ENCODE measurements around the gene RALGPS1.

Gene RALGPS1

DNA sequence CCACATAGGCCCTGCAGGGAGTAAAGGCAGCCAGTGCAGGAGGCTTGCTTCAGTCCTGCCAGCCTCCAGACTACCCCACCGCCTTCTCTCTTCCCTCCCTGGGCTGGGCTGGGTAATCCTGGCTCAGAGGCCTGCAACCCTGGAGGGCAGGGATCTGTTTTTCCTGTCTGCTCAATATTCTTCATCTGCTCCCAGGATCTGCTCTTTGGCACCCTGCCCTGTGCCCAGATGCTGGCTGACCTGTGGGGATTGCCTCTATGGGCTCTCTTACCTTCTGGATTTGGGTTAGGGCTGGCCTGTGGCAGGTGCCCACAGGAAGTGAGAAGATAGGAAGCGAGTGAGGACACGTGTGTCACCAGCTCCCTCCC lies 215.1 kb downstream of the RALGPS1 start:
- no peak overlapping the region for H3K4me3 ChIP-seq (ENCODE audit: low read depth, low read length)
- no peak for DNase-seq (ENCODE audit: low read depth)
- TF ChIP-seq MYC (IDR thresholded peaks at IDR 0.05; ENCODE audit: low read depth, low read length) (no peak), POLR2A (IDR thresholded peaks at IDR 0.05; ENCODE audit: extremely low read depth, insufficient read length) (no peak)
- TF ChIP-seq, protein P1, sequence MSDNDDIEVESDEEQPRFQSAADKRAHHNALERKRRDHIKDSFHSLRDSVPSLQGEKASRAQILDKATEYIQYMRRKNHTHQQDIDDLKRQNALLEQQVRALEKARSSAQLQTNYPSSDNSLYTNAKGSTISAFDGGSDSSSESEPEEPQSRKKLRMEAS (IDR thresholded peaks at IDR 0.05; ENCODE audit: low read depth, low read length), result no peak
- TF ChIP-seq, protein P2, sequence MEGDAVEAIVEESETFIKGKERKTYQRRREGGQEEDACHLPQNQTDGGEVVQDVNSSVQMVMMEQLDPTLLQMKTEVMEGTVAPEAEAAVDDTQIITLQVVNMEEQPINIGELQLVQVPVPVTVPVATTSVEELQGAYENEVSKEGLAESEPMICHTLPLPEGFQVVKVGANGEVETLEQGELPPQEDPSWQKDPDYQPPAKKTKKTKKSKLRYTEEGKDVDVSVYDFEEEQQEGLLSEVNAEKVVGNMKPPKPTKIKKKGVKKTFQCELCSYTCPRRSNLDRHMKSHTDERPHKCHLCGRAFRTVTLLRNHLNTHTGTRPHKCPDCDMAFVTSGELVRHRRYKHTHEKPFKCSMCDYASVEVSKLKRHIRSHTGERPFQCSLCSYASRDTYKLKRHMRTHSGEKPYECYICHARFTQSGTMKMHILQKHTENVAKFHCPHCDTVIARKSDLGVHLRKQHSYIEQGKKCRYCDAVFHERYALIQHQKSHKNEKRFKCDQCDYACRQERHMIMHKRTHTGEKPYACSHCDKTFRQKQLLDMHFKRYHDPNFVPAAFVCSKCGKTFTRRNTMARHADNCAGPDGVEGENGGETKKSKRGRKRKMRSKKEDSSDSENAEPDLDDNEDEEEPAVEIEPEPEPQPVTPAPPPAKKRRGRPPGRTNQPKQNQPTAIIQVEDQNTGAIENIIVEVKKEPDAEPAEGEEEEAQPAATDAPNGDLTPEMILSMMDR (IDR thresholded peaks at IDR 0.05; ENCODE audit: low read depth, low read length), result no peak

DNA sequence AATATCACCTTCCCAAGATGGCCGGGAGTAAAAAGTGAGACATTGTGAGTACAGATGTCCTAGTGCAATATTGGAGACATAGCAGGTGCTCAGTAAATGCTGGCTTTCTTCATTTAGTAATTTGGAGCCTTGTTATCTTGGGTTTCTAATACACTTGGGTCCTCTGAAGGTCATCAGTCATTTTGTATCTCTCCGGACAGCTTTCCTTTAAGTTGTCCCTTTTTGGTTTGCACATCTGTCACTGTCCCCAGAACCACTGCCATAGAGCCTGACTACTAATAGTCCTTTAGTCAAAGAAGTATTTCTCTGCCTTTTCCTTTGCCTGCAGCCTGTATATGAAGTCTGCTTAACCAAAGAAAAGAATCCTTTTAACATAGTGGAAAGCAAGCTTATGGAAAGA lies 215.7 kb downstream of the RALGPS1 start:
- TF ChIP-seq, protein P2 (IDR thresholded peaks at IDR 0.05; ENCODE audit: low read depth, low read length), result no peak
- TF ChIP-seq MYC (IDR thresholded peaks at IDR 0.05; ENCODE audit: low read depth, low read length), result no peak
- no peak for TF ChIP-seq POLR2A (IDR thresholded peaks at IDR 0.05; ENCODE audit: extremely low read depth, insufficient read length)
- TF ChIP-seq, protein P1 (IDR thresholded peaks at IDR 0.05; ENCODE audit: low read depth, low read length), result no peak

DNA sequence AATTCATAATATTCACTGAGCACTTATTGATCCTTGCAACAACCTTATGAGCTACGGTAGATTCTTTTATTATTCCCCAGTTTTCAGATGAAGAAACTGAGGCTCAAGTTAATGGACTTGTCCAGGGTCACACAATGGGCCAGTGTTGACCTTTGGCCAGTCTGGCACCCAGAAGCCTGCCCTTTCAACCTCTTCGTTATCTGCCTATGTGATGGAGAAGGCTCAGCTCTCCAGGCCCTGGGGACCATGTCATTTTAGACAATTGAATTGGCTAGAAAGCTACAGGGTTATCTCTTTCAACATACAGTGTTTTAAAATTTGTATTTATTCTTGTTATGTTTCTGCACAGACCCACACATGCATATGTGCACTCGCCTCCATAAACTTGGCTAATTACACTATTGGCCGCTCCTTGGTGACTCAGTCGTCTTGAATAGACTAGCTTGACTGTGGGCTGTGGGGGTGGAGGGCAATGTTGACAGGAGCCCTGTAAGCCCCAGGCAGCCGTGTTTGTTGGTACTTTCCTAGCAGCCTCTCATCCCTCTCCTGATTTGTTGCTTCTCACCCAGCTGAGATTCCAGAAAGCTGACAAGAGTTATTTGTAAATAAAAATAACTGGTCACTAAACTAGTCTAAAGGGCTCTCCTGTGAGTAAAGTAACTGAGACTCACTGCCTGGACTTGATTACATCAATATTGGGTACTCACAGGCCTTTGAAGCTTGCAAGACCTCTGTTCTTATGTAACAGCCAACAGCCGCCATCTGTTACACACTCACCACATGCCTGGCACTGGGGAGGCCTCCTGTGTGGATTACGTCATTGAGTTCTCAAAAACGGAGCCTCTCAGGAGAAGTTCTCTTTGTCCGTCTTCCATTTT lies 216.3 kb downstream of the RALGPS1 start:
- peak; percentile 91 for TF ChIP-seq MYC (IDR thresholded peaks at IDR 0.05; ENCODE audit: low read depth, low read length)
- TF ChIP-seq, protein P2 (IDR thresholded peaks at IDR 0.05; ENCODE audit: low read depth, low read length), result no peak
- TF ChIP-seq, protein P1 (IDR thresholded peaks at IDR 0.05; ENCODE audit: low read depth, low read length), result peak; percentile 88

More for the DNA sequence above, 215.7 kb downstream of the RALGPS1 start:
- no peak for DNase-seq (ENCODE audit: low read depth)
- H3K4me3 ChIP-seq (ENCODE audit: low read depth, low read length), result no peak overlapping the region

DNA sequence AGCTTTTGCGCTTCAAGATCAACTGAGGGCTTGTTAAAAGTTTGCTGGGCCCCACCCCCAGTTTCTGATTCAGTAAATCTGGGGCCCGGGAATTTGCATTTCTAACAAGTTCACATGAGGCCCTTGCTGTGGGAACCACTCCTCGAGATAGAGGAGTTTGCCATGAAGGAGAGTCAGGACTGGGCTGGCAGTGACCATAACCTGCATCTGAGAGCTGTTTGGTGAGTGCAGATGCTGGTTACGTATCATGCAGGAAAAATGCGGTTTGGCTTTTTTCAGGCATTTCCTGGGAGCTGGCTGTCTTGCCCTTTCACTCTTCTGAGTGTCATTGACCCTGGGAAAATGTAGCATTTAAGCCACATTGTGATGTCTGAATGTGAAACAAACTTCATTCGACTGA lies 217.3 kb downstream of the RALGPS1 start:
- H3K4me3 ChIP-seq (ENCODE audit: low read depth, low read length), result no peak overlapping the region
- no peak for DNase-seq (ENCODE audit: low read depth)
- TF ChIP-seq MYC (IDR thresholded peaks at IDR 0.05; ENCODE audit: low read depth, low read length), result no peak
- TF ChIP-seq, protein P1 (IDR thresholded peaks at IDR 0.05; ENCODE audit: low read depth, low read length), result no peak
- TF ChIP-seq, protein P2 (IDR thresholded peaks at IDR 0.05; ENCODE audit: low read depth, low read length), result no peak
- TF ChIP-seq POLR2A (IDR thresholded peaks at IDR 0.05; ENCODE audit: extremely low read depth, insufficient read length), result no peak

More for the DNA sequence above, 216.3 kb downstream of the RALGPS1 start:
- DNase-seq (ENCODE audit: low read depth), result peak; percentile 96
- H3K4me3 ChIP-seq (ENCODE audit: low read depth, low read length), result no peak overlapping the region

DNA sequence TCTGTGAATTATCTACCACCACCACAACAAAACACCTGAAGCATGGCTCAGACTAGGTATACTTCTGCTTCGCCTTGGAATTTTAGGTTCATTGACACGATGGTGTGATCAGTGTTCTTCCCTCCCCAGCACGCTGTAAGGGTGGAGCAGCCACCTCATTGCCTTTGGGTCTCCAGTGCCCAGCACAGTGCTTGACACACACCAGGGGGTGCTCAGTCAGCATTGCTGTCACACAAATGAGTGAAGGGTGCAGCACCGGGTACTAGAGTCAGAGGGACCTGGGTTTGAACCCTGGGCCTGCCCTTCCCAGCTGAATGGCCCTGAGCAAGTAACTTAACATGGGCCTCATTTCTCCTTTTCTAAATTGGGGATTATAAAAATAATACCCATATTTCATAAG lies 217.8 kb downstream of the RALGPS1 start:
- DNase-seq (ENCODE audit: low read depth), result no peak
- TF ChIP-seq POLR2A (IDR thresholded peaks at IDR 0.05; ENCODE audit: extremely low read depth, insufficient read length) (no peak), MYC (IDR thresholded peaks at IDR 0.05; ENCODE audit: low read depth, low read length) (no peak)
- TF ChIP-seq, protein P1 (IDR thresholded peaks at IDR 0.05; ENCODE audit: low read depth, low read length), result no peak
- TF ChIP-seq, protein P2 (IDR thresholded peaks at IDR 0.05; ENCODE audit: low read depth, low read length), result no peak
- no peak overlapping the region for H3K4me3 ChIP-seq (ENCODE audit: low read depth, low read length)
